Trophoblast cell (in vitro differentiated cells and primary cell): ENCODE data around the gene GBF1.
"Not testable (repeated sequence)": the region's sequence is repeated elsewhere in the genome, so short reads cannot be mapped to it uniquely, and the experiment has no call there.

Source experiments
- DNase-seq, 2 donors: peaks; one replicate each; pipeline ENCODE4 v3.0.0-alpha.2; 2016
- H2AFZ ChIP-seq: 2 replicates; pipeline ENCODE4 v1.6.1; 2013; ENCODE audit warnings: low read length, moderate library complexity, mild to moderate bottlenecking; ENCODE audit not compliant: insufficient read depth, poor library complexity
- H2AK5ac ChIP-seq: 2 replicates; pipeline ENCODE4 v1.6.1; 2013; ENCODE audit warnings: mild to moderate bottlenecking, low read length
- H2BK120ac ChIP-seq: 2 replicates; pipeline ENCODE4 v1.6.1; 2013; ENCODE audit warnings: low read length, mild to moderate bottlenecking, moderate library complexity; ENCODE audit not compliant: insufficient read depth, poor library complexity
- H2BK12ac ChIP-seq: 2 replicates; pipeline ENCODE4 v1.6.1; 2013; ENCODE audit warnings: mild to moderate bottlenecking, low read length, moderate library complexity
- H2BK5ac ChIP-seq: 2 replicates; pipeline ENCODE4 v1.6.1; 2013; ENCODE audit warnings: low read length, low read depth, moderate library complexity, mild to moderate bottlenecking; ENCODE audit not compliant: poor library complexity
- H3K14ac ChIP-seq: 2 replicates; pipeline ENCODE4 v1.6.1; 2013; ENCODE audit warnings: mild to moderate bottlenecking, low read length
- H3K18ac ChIP-seq: 2 replicates; pipeline ENCODE4 v1.6.1; 2013; ENCODE audit warnings: mild to moderate bottlenecking, low read length
- H3K23ac ChIP-seq: 2 replicates; pipeline ENCODE4 v1.6.1; 2013; ENCODE audit warnings: low read length
- H3K27ac ChIP-seq: 2 replicates; pipeline ENCODE4 v1.5.1; 2013; ENCODE audit warnings: low read depth, mild to moderate bottlenecking, inconsistent platforms, low read length, moderate library complexity
- H3K27me3 ChIP-seq: 2 replicates; pipeline ENCODE4 v1.6.1; 2013; ENCODE audit warnings: inconsistent platforms, mild to moderate bottlenecking, low read length, moderate library complexity; ENCODE audit not compliant: insufficient read depth
- H3K36me3 ChIP-seq, 2 experiments: 1 replicate in 1 of 2; 2 replicates in 1 of 2; pipeline ENCODE4 v1.6.1; 2013; ENCODE audit warnings: low read length in 2 of 2, mild to moderate bottlenecking in 2 of 2, moderate library complexity in 1 of 2; ENCODE audit not compliant: insufficient read depth in 2 of 2, control insufficient read depth in 1 of 2
- H3K4ac ChIP-seq: 2 replicates; pipeline ENCODE4 v1.6.1; 2013; ENCODE audit warnings: low read depth, mild to moderate bottlenecking, low read length, moderate library complexity
- H3K4me1 ChIP-seq, 2 experiments: 1 replicate in 1 of 2; 2 replicates in 1 of 2; pipeline ENCODE4 v1.6.1; 2013; ENCODE audit warnings: low read length in 2 of 2, mild to moderate bottlenecking in 2 of 2, moderate library complexity in 1 of 2; ENCODE audit not compliant: insufficient read depth in 2 of 2, control insufficient read depth in 1 of 2
- H3K4me2 ChIP-seq: 2 replicates; pipeline ENCODE4 v1.6.1; 2013; ENCODE audit warnings: inconsistent platforms, mild to moderate bottlenecking, low read length, moderate library complexity
- H3K4me3 ChIP-seq: 2 replicates; pipeline ENCODE4 v1.5.1; 2013; ENCODE audit warnings: mild to moderate bottlenecking, low read depth, low read length, inconsistent platforms
- H3K79me1 ChIP-seq: one replicate; pipeline ENCODE4 v1.6.1; 2013; ENCODE audit warnings: low read length
- H3K79me2 ChIP-seq: 2 replicates; pipeline ENCODE4 v1.6.1; 2013; ENCODE audit warnings: low read length, mild to moderate bottlenecking; ENCODE audit not compliant: control insufficient read depth, insufficient read depth, poor library complexity
- H3K9ac ChIP-seq: 2 replicates; pipeline ENCODE4 v1.6.1; 2013; ENCODE audit warnings: mild to moderate bottlenecking, low read length
- H3K9me3 ChIP-seq: 2 replicates; pipeline ENCODE4 v1.6.1; 2013; ENCODE audit warnings: low read depth, mild to moderate bottlenecking, control low read depth, inconsistent platforms, low read length; ENCODE audit not compliant: insufficient read depth
- H4K12ac ChIP-seq: 2 replicates; pipeline ENCODE4 v1.6.1; 2013; ENCODE audit warnings: low read depth, mild to moderate bottlenecking, low read length, moderate library complexity
- H4K8ac ChIP-seq: 2 replicates; pipeline ENCODE4 v1.6.1; 2013; ENCODE audit warnings: low read depth, mild to moderate bottlenecking, low read length, moderate library complexity
- H4K91ac ChIP-seq: one replicate; pipeline ENCODE4 v1.6.1; 2013; ENCODE audit warnings: low read depth, mild to moderate bottlenecking, low read length, moderate library complexity
- WGBS: extraction: QIAGEN DNeasy Blood & Tissue Kit; methylation state at CpG from one replicate; pipeline ENCODE4 v1.1.7; 2013; ENCODE audit warnings: missing lambda C conversion rate; ENCODE audit not compliant: insufficient read length, insufficient coverage; ENCODE audit errors: extremely low coverage; 5-methylcytosine and 5-hydroxymethylcytosine counted together

The GBF1 gene

GRCh38 chr10:102302611-102303010 is 57.3 kb downstream of the GBF1 start:
- no peak overlapping the region for H4K91ac ChIP-seq
- no peak overlapping the region for H2AFZ ChIP-seq
- H3K79me1 ChIP-seq = no peaks in the 10 kb centered on the region
- no peak overlapping the region for H3K18ac ChIP-seq
- H2BK12ac ChIP-seq = no peak overlapping the region
- no peaks in the 10 kb centered on the region for H3K27me3 ChIP-seq
- H3K79me2 ChIP-seq = no peaks in the 10 kb centered on the region
- H3K9me3 ChIP-seq = no peaks in the 10 kb centered on the region
- no peaks in the 10 kb centered on the region for H3K4me1 ChIP-seq
- H2AK5ac ChIP-seq = no peak overlapping the region
- DNase-seq = peak; percentile 62 to 74
- no peak overlapping the region for H4K12ac ChIP-seq
- H3K4me3 ChIP-seq = no peak overlapping the region
- H3K4ac ChIP-seq = no peak overlapping the region
- no peak overlapping the region for H3K9ac ChIP-seq
- H2BK5ac ChIP-seq = no peak overlapping the region
- no peak overlapping the region for H3K14ac ChIP-seq
- no peak overlapping the region for H2BK120ac ChIP-seq
- H3K23ac ChIP-seq = no peak overlapping the region
- H3K27ac ChIP-seq = no peak overlapping the region
- no peak overlapping the region for H4K8ac ChIP-seq
- H3K36me3 ChIP-seq = no peaks in the 10 kb centered on the region
- WGBS = no CpG with 5 or more reads among the region's 2 CpGs
- H3K4me2 ChIP-seq = no peak overlapping the region

- H3K14ac ChIP-seq = no peak overlapping the region
- no peak overlapping the region for H2AFZ ChIP-seq
- H2BK5ac ChIP-seq = no peak overlapping the region
- H3K27me3 ChIP-seq = no peaks in the 10 kb centered on the region
- H4K8ac ChIP-seq = no peak overlapping the region
- H3K4ac ChIP-seq = no peak overlapping the region
- H2BK120ac ChIP-seq = no peak overlapping the region
- no peak overlapping the region for H3K27ac ChIP-seq
- H3K79me1 ChIP-seq = no peaks in the 10 kb centered on the region
- no peaks in the 10 kb centered on the region for H3K36me3 ChIP-seq
- H3K4me3 ChIP-seq = no peak overlapping the region
- no peak overlapping the region for H2AK5ac ChIP-seq
- H3K9ac ChIP-seq = no peak overlapping the region
- no peaks in the 10 kb centered on the region for H3K9me3 ChIP-seq
- H3K18ac ChIP-seq = no peak overlapping the region
- peaks cover 4 to 7% of the 10 kb centered on the region in 2 experiments for H3K4me1 ChIP-seq
- no CpG with 5 or more reads among the region's 1 CpG for WGBS
- no peaks in the 10 kb centered on the region for H3K79me2 ChIP-seq
- no peak for DNase-seq
- no peak overlapping the region for H4K12ac ChIP-seq
- no peak overlapping the region for H3K4me2 ChIP-seq
- no peak overlapping the region for H2BK12ac ChIP-seq
- H3K23ac ChIP-seq = no peak overlapping the region
- no peak overlapping the region for H4K91ac ChIP-seq
These were observed 60.7 kb downstream of the GBF1 start for GRCh38 chr10:102306006-102306405.

- H3K79me1 ChIP-seq = no peaks in the 10 kb centered on the region
- no CpG with 5 or more reads among the region's 3 CpGs for WGBS
- no peak overlapping the region for H3K9ac ChIP-seq
- no peak overlapping the region for H4K8ac ChIP-seq
- DNase-seq = no peak
- H3K9me3 ChIP-seq = no peaks in the 10 kb centered on the region
- H3K79me2 ChIP-seq = no peaks in the 10 kb centered on the region
- H3K4me1 ChIP-seq = peaks cover 4 to 11% of the 10 kb centered on the region in 2 experiments
- H2BK120ac ChIP-seq = no peak overlapping the region
- no peak overlapping the region for H3K18ac ChIP-seq
- H3K4ac ChIP-seq = no peak overlapping the region
- no peak overlapping the region for H2BK5ac ChIP-seq
- no peaks in the 10 kb centered on the region for H3K36me3 ChIP-seq
- H2AK5ac ChIP-seq = no peak overlapping the region
- H2BK12ac ChIP-seq = no peak overlapping the region
- no peak overlapping the region for H2AFZ ChIP-seq
- no peak overlapping the region for H3K4me3 ChIP-seq
- H3K4me2 ChIP-seq = no peak overlapping the region
- H3K23ac ChIP-seq = no peak overlapping the region
- no peak overlapping the region for H4K12ac ChIP-seq
- no peaks in the 10 kb centered on the region for H3K27me3 ChIP-seq
- no peak overlapping the region for H3K14ac ChIP-seq
- H3K27ac ChIP-seq = no peak overlapping the region
- H4K91ac ChIP-seq = no peak overlapping the region
These were observed 61.4 kb downstream of the GBF1 start for GRCh38 chr10:102306710-102307109.

GRCh38 chr10:102308318-102308717 is 63.0 kb downstream of the GBF1 start:
- not testable (repeated sequence) for H2BK5ac ChIP-seq, H2AK5ac ChIP-seq
- no CpG with 5 or more reads among the region's 5 CpGs for WGBS

More at GRCh38 chr10:102308318-102308717, 63.0 kb downstream of the GBF1 start:
- not testable (repeated sequence) for H3K27ac ChIP-seq, H3K36me3 ChIP-seq, H3K18ac ChIP-seq, H2AFZ ChIP-seq, H4K91ac ChIP-seq, H3K79me1 ChIP-seq, H3K4me2 ChIP-seq, H3K4me3 ChIP-seq, H2BK120ac ChIP-seq, H2BK12ac ChIP-seq, H4K12ac ChIP-seq, H3K4ac ChIP-seq, H3K23ac ChIP-seq, H3K27me3 ChIP-seq, H4K8ac ChIP-seq, DNase-seq, H3K9ac ChIP-seq, H3K9me3 ChIP-seq, H3K14ac ChIP-seq, H3K79me2 ChIP-seq
- peaks cover 4 to 14% of the 10 kb centered on the region in 2 experiments for H3K4me1 ChIP-seq
